A172 (cell line): ENCODE results near the gene PRIM1. TPM values are rescaled to one million over a fixed set of nuclear protein-coding genes. Genes with fewer than 3 reads are reported as not detected.
A peak's percentile ranks its signal among the peaks of the same experiment; 100 is the strongest.
"Not testable (repeated sequence)": the region's sequence is repeated elsewhere in the genome, so short reads cannot be mapped to it uniquely, and the experiment has no call there.

Source experiments
- DNase-seq: peaks from one replicate; pipeline ENCODE4 v3.0.0-alpha.2; 2015; ENCODE audit warnings: low spot score
- total RNA-seq: library from RNA; depleted of rRNA; stranded (reverse); fragments of >200 nt; shearing (Covaris generic); gene quantifications from 2 replicates; pipeline ENCODE4 v1.2.3, GENCODE V29; 2014; rRNA removed

Gene PRIM1
- total RNA-seq = 32.6 and 45.6 TPM in 2 replicates

DNA sequence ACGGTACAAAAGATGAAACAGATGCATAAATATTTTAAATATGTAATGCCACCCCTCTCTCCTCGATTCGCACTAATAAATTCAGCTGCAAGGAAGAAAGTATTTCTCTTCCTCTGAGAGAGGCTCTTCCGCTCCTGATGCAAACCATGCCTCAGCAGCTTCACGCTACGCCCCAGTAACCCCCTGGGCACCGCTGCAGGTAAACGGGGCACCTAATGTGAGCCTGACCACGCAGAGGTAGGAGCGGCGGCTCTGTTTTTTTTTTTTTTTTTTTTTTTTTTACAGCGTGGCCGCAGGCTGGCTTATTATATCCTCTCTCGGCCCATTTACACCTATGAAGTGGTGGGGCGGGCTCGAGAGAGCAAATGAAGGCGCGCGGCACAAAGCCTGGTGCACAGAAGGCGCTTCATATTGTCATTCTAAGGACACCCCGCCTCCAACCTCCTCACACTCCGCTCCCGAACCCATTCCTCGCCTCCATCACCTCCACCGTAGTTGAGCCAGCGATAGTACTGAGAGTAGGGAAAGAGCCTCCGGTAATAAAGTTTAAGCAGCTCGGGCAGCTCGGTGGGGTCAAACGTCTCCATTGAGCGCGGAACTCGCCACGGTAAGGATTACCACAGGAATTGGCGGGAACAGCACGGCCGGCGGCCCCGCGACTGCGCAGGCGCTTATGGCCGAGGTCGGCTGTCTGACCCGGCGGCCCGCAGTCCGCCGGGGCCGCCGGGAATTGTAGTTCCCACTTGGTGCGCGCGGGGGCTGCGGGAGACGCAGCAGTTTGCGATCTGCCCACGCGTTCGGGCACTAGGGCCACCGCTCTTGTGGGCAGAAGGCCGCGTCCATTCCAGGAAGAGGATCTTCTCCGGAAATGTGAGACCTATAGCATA is at the start of gene PRIM1:
TSS of gene PRIM1 (minus strand) at position 612 of the 887 bp plus-strand sequence. CDS start at position 587, 25 bp downstream.
- peak; percentile 71 for DNase-seq

DNA sequence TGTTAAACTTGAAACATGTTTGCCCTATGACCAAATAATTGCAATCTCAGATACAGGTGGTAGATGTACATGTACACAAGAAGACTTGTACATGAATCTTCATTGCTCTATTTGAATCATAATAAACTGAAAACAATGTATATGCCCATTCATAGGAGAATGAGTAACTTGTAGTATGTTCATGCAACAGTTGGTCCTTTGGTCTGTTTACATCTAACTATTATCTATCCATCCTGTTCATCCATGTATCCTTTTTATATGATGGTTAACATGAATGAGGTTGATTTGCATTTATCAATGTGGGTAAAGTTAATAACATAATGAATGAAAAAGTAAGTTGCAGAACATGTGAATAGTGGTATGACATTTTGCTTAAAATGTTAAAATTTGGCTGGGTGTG is 48.1 kb upstream of the PRIM1 start:
- no peak for DNase-seq

DNA sequence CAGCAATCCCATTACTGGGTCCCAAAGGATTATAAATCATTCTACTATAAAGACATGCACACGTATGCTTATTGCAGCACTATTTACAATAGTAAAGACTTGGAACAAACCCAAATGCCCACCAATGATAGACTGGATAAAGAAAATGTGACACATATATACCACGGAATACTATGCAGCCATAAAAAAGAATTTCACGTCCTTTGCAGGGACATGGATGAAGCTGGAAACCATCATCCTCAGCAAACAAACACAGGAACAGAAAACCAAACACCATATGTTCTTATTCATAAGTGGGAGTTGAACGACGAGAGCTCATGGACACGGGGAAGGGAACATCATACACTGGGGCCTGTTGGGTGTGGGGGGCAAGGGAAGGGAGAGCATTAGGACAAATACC is 47.2 kb upstream of the PRIM1 start:
- not testable (repeated sequence) for DNase-seq

DNA sequence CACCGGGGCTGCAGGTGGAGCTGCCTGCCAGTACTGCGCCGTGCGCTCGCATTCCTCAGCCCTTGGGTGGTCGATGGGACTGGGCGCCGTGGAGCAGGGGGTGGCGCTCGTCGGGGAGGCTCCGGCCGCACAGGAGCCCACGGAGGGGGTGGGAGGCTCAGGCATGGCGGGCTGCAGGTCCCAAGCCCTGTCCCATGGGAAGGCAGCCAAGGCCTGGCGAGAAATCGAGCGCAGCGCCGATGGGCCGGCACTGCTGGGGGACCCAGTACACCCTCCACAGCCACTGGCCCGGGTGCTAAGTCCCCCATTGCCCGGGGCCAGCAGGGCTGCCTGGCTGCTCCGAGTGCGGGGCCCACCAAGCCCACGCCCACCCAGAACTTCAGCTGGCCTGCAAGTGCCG is 43.7 kb upstream of the PRIM1 start:
- DNase-seq = not testable (repeated sequence)

DNA sequence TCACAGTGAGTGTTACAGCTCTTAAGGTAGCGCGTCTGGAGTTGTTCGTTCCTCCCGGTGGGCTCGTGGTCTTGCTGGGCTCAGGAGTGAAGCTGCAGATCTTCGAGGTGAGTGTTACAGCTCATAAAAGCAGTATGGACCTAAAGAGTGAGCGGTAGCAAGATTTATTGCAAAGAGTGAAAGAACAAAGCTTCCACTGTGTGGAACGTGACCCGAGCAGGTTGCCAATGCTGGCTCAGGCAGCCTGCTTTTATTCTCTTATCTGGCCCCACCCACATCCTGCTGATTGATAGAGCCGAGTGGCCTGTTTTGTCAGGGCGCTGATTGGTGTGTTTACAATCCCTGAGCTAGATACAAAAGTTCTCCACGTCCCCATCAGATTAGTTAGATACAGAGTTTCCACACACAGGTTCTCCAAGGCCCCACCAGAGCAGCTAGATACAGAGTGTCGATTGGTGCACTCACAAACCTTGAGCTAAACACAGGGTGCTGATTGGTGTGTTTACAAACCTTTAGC is 43.0 kb upstream of the PRIM1 start:
- DNase-seq = not testable (repeated sequence)

DNA sequence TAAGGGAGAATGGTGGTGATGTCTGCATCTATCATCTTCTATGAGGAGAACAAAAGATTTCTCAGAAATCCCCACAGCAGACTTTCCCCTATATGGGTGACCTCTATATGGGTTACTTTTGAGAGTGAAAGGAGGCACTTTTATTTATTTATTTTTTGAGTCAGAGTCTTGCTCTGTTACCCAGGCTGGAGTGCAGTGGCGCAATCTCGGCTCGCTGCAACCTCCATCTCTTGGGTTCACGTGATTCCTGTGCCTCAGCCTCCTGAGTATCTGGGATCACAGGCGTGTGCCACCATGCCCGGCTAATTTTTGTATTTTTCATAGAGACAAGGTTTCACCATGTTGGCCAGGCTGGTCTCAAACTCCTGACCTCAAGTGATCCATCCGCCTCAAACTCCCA is 41.0 kb upstream of the PRIM1 start:
- DNase-seq = not testable (repeated sequence)

DNA sequence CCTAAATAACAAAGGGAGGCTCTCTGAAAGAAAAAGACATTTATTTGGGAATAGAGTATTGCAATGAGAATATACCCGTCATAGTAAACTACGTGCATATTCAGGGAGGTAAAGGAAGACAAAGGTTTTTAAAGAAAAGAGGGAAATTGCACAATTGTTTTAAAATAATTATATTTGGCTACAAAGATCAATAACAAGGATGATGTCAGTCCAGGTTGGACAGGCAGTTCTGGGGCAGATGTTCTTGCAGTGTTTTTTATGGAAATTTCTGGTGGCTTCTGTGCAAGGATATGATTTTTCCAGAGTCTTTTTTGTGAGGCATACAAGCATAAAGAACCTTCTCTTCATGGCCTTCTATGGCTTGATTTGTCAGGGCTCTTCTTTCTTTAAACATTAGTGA is 40.6 kb upstream of the PRIM1 start:
- no peak for DNase-seq

DNA sequence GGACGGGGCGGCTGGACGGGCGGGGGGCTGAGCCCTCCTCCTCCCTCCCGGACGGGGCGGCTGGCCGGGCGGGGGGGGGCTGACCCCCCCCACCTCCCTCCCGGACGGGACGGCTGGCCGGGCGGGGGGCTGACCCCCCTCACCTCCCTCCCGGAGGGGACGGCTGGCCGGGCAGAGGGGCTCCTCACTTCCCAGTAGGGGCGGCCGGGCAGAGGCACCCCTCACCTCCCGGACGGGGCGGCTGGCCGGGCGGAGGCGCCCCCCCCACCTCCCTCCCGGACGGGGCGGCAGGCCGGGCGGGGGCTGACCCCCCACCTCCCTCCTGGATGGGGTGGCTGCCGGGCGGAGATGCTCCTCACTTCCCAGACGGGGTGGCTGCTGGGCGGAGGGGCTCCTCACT is 37.3 kb upstream of the PRIM1 start:
- DNase-seq = not testable (repeated sequence)

DNA sequence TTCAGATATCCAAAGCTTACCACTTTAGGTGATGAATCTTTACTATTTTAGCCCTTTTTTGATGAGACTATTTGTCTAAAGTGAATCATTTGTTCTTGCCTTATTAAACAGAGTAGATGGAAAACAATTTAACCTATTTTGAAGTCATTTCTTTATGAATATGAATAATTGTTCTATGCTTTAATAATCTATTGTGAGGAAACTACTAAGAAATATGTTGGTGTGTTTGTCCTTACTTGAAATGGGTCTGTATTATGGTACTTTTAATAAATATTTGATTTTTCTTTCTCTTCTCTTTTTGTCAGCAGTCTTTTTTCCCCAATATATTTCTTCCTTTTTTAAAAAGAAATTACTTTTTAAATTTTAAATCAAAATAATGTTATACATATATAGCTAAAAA is 35.4 kb upstream of the PRIM1 start:
- no peak for DNase-seq

DNA sequence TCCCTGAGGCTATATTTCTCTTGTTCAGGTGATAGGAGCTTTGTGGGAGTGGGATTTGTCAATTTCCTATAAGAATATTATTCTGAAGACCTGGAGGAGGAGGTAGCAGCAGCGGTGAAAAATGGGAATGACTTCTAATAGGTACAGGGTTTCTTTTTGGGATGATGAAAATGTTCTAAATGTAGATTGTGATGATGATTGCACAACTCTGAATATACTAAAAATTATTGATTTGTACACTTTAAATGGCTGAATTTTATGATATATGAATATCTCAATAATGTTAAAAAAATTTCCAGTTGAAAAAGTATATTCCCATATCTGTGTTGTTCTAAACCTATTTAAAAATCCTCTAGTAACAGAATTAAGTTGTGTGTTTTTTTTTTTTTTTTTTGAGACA is 33.8 kb upstream of the PRIM1 start:
- DNase-seq = no peak

DNA sequence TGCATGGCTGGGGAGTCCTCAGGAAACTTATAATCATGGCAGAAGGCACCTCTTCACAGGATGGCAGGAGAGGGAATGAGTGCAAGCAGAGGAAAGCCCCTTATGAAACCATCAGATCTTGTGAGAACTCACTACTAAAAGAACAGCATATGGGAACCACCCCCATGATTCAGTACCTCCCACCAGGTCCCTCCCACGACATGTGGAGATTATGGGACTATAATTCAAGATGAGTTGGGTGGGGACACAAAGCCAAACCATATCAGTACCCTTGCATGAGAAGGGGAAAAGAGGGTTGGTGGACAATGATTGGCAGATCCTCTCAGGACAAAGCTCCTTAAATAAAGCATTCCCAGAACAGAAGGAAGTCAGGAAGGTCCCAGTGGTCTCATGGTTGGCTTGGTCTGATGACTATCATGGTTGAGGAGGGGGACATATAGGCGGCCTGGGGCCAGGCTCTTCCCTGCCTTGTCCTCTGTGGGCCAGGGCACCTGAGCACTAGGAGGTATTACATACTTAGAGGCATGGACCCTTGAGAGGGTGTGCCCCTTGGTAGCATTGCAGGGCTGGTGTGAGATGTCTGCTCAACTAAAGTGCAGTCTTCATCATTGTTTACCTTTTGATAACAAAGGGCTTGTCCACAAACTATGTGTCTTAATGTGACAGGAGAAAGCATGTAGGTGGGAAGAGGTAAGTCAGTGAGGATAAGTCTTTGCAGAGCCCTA is 33.2 kb upstream of the PRIM1 start:
- no peak for DNase-seq

DNA sequence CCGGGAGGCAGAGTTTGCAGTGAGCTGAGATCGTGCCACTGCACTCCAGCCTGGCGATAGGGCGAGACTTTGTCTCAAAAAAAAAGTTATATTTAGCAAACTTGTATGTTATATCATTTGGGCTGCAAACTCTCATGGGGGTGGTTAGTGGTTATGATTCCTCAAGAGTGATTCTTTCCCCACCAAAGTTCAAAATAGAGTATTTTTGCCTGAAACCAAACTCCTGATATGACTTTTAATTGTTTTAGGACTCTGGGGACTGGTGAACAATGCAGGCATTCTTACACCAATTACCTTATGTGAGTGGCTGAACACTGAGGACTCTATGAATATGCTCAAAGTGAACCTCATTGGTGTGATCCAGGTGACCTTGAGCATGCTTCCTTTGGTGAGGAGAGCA is 29.6 kb upstream of the PRIM1 start:
- DNase-seq = no peak

DNA sequence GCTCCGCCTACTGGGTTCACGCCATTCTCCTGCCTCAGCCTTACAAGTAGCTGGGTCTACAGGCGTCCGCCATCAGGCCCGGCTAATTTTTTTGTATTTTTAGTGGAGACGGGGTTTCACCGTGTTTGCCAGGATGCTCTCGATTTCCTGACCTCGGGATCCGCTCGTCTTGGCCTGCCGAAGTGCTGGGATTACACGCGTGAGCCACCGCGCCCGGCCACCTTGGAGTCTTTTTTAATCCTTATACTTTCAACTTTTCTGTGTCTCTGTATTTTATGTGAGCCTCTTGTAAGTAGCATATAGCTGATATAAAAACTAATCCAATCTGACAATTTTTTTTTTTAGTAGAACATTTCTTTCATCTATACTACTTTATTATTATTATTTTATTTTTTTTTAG is 26.6 kb upstream of the PRIM1 start:
- no peak for DNase-seq

DNA sequence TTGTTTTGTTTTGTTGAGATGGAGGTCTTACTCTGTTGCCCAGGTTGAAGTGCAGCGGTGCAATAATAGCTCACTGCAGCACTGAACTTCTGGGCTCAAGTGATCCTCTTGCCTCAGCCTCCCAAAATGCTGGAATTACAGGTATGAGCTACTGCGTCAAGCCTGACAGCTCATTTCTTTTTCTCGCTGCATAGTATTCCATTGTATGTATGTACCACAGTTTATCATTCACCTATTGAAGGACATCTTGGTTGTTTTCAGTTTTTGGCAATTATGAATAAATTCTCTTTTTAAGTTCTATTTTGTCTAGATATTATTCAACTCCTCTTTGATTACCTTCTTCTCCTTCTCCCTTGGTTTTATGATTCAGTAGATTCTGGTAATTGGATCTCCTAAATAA is 24.5 kb upstream of the PRIM1 start:
- no peak for DNase-seq

DNA sequence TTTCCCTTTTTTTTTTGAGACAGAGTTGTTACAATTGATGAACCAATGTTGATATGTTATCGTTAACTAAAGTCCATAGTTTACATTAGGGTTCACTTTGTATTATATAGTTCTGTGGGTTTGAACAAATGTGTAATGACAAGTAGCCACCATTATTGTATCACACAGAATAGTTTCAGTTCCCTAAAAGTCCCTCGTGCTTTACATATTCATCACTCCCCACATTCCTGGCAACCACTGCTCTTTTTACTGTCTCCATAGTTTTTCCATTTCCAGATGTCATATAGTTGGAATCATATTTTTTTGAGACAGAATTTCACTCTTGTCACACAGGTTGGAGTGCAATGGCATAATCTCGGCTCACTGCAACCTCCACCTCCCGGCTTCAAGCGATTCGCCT is 23.5 kb upstream of the PRIM1 start:
- DNase-seq = no peak

DNA sequence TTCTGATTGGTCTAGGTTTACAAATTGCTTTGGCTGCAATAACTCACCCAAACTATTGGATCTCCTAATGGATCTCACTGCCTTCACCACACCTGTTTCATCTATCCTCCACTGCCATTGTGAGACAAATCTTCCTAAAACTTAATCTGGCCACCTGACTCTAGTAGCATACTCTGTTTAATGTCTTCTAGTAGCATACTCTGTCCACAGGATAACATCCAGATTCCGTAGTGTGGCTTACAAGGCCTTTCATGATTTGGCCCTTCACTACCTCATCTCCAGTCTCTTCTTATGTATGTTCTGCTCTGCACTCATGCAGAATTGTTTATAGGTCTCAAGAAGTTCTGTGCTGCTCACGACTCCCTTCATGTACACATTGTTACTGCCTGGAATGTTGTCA is 21.0 kb upstream of the PRIM1 start:
- no peak for DNase-seq

DNA sequence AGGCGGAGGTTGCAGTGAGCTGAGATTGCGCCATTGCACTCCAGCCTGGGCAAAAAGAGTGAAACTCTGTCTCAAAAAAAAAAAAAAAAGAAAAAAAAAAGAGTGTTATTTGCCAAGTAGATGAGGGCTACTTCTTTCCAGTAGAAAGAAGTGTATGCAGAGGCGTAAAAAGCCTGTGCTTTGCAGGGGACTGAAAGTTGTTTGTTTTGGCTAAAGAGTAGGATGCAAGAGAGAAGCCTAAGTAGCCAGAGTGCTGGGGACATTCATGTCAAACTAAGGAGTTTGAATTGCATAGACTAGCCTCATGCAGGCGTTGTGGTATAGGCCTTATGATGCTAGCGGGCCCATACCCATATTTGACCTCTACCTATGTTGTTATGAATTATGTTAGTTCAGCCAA is 20.5 kb upstream of the PRIM1 start:
- no peak for DNase-seq

DNA sequence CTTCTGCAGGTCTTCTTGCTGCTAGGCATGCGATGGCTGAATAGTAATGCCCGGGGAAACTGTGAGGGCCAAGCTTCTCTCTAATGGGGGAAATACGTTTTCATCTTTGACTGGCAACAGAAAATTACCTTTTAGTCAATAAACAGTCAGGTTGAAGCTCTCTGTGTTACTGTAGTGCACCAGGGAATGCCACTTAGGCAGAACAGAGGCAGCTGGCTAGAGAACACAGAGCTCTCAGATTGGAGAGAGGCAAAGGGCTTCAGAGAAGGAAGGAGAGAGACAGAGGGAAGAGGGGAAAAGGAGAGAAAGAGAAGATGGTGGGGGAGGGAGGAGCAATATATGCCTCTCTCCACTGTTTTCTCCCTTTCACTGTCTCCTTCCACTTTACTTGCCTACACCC is 17.7 kb upstream of the PRIM1 start:
- DNase-seq = no peak

DNA sequence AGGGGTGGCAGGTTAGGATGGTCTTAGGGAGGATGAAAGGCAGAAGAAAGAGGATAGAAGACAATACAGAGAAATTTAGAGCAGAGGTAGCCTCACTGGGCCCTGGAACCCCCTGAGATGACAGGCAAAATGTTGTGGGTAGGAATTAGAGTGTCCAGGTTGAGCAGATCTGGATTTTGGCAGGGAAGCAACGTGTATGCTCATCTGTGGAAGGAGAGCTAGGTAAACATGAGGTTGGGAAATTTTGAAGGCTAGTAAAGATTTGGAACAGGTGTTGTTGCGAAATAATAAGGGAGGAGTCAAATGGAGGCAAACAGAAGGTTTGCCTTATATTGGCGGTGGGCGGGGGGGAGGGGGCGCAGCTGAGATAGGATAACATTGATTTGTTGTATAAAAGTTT is 16.3 kb upstream of the PRIM1 start:
- DNase-seq = no peak

DNA sequence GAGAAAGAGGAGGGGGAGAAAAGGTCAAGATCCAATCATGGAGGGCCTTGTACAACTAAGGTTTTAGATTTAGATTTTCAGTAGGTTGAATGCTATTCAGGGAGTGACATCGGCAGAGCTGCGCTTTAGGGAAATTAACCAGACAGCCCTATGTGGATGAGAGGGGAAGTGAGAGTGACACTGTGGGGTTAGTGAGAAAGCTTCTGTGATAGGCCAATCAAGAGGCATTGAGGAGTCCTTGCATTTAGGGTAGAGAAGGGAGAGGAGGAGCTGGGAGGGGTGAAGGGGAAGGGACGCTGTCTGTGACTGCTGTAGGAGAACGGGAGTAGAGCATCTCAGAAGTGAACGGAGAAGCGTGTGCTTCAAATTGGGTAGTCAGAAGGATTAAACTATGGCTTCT is 14.4 kb upstream of the PRIM1 start:
- no peak for DNase-seq

DNA sequence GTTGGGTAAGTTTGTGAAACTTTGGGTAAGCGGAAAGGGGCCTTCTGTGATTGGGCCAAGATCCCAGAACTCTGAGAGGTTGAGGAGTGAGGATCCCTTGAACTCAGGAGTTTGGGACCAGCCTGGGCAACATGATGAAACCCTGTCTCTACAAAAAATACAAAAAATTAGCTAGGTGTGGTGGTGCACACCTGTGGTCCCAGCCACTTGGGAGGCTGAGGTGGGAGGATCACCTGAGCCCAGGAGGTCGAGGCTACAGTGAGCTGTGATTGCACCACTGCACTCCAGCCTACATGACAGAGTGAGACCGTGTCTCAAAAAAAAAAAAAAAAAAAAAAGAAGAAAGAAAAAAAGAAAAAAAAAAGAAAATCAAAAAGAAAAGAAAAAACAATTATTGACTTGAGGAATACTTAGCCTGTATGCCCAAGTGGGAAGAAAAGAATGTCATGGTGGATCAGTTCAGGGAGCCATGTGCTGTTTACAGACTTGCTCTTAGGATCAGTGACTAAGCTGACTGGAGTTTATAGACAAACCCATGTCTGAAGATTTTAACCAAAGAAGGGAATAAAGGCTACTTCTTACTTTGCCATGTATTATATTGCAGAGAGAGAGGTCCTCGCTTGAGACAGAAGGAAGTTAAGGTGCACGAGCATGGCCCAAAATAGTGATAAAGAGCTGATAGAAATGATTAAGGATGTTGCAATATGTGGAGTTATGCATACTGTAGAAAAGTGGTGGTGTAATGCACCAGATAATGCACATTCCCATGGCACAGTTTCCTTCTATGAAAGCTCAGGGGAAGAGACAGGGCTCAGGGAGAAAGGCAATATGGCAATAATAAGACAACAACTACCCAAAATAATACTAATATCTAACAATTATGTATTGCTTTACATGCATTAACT is 11.9 kb upstream of the PRIM1 start:
- DNase-seq = peak; percentile 20

DNA sequence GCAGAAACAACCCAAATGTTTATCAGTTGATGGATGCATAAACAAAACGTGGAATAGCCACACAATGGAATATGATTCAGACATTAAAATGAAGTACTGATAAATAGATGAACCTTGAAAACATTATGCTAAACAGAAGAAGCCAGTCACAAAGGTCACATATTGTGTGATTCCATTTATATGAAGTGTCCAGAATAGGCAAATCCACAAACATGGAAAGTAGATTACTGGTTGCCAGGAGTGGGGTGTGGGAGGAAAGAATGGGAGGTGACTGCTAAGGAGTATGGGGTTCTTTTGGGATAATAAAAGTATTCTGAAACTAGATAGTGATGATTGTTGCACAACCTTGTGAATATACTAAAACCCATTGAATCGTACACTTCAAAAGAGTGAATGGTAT is 9.7 kb upstream of the PRIM1 start:
- DNase-seq = no peak
